GM19468 (cell line): Measurements from ENCODE around the gene HECTD3.
"Not testable (repeated sequence)": the region's sequence is repeated elsewhere in the genome, so short reads cannot be mapped to it uniquely, and the experiment has no call there.

ENCODE experiments used
- ATAC-seq: cut with Tn5 transposase; IDR thresholded peaks from one replicate; pipeline ENCODE4 v1.9.1; 2021; ENCODE audit warnings: mild to moderate bottlenecking, moderate library complexity, moderate number of reproducible peaks; ENCODE audit not compliant: unreplicated experiment; ENCODE audit errors: extremely low read depth

HECTD3 gene

DNA sequence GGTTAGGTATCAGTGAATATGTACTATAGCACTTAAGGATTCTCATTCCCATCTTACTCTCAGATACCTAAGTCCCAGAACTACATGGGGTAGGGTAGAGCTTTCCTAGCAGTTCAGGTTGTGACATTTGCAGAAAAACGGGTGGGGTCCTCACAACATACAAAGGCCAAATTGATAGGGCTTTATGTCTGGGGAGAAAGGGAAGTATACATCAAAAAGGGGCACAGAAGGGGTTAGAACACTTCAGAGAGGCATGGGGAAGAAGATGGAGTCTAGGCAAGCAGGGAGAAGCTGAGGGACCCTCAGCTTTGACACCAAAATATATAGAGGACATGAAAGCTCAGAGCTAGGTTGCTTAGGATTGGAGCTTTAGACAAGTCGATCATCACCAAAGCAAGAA, 4.6 kb upstream of the HECTD3 start:
- no peak for ATAC-seq

DNA sequence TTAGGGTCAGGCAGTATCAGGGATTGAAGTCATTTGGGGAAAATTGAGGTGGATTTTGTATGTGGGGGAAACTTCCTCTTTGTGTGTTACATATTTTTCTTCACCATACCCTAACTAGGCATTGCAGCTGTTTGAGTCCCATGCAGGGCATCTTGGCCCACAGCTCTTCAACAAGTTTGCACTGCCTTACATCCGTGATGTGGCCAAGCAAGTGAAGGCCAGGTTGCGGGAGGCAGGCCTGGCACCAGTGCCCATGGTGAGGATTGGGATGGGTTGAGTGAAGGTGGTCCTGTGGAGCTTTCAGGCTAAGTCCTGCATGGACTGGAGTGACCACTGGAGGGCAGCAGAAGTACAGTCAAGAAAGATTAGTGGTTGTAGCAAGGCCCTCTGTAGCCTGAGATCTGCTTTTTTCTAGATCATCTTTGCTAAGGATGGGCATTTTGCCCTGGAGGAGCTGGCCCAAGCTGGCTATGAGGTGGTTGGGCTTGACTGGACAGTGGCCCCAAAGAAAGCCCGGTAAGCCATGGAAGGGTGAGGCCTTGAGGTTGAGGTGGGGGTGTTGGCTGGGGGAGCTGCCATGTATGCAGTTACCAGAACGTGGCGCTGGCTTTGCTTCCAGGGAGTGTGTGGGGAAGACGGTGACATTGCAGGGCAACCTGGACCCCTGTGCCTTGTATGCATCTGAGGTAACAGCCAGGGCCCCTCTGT, 3.4 kb upstream of the HECTD3 start:
- ATAC-seq: no peak

DNA sequence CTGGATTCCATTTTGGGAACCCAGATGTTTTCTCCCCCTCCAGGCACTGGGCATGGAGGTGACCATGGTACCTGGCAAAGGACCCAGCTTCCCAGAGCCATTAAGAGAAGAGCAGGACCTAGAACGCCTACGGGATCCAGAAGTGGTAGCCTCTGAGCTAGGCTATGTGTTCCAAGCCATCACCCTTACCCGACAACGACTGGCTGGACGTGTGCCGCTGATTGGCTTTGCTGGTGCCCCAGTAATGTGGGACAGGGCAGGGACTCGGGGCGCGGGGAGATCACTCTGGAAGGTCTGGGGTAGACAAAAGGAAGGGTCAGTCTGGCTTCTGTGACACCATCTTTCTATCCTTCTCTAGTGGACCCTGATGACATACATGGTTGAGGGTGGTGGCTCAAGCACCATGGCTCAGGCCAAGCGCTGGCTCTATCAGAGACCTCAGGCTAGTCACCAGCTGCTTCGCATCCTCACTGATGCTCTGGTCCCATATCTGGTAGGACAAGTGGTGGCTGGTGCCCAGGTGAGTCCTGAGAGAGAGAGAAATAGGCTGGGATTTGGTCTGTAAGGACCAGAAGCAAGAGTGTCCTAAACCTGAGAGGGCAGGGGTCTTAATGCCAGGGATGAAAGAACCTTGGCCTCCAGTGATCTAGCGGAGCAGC, 2.6 kb upstream of the HECTD3 start:
- no peak for ATAC-seq

DNA sequence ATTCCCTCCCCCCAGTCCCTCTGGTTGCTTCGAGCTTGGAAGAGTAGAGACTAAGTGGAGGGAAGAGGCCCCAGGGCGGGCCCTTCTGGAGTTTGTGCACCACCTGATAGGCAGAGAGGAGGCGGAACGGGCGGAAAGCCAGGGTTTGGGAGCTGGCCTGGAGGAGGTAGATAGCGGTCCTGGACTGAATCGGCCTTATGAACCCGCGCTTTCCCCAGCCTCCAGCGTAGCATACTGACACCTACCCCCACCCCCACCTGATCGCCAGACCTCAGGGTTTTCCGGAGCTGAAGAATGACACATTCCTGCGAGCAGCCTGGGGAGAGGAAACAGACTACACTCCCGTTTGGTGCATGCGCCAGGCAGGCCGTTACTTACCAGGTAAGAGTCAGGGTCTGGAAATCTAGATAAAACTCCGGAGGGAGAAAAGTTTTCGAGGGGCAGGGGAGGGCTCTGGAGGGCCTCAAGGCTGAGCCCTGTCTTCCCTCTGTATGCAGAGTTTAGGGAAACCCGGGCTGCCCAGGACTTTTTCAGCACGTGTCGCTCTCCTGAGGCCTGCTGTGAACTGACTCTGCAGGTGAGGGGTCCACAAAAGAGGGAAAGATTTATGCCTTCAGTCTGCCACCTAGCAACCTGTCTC, 1.6 kb upstream of the HECTD3 start:
- ATAC-seq: no peak

DNA sequence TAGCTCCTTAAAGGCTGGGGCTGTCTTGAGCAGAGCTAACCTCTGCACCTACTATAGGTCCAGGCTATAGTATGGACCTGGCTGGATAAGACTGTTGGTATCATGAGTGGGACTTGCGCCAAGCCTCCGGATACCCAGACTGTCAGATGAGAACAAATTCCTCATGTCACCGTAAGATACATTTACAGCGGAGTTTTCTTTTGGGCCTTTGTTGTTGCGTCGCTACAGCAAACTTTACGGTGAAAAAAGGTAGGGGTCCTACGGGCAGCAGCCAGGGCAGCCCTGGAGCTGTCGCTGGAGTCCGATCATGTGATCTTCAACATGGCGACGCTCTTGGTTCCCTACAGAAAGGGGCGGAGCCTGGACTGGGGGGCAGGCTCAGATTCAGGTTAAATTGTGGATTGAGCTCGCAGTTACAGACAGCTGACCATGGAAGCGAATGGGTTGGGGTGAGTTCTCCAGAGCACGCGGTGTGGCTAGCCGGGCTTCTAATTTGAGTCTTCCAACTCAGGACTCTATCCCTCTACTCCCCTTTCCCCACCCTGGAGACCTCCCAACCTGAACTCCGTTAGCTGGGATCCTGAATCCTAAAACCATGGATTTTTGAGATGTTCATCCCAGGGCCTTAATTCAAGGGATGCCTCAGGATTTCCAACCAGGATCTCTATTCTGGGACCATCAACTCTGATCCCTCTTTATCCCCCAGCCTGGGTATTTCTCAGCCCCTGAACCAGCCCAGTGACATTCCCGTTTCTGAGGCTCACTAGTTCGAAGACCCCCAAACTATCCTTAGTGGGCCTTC, 914 bp upstream of the HECTD3 start, which contains the start of gene UROD:
Gene UROD, plus strand, starts transcription at position 418 of the 802 bp plus-strand sequence. Its CDS starts 12 bp downstream, at position 430.
- no peak for ATAC-seq

DNA sequence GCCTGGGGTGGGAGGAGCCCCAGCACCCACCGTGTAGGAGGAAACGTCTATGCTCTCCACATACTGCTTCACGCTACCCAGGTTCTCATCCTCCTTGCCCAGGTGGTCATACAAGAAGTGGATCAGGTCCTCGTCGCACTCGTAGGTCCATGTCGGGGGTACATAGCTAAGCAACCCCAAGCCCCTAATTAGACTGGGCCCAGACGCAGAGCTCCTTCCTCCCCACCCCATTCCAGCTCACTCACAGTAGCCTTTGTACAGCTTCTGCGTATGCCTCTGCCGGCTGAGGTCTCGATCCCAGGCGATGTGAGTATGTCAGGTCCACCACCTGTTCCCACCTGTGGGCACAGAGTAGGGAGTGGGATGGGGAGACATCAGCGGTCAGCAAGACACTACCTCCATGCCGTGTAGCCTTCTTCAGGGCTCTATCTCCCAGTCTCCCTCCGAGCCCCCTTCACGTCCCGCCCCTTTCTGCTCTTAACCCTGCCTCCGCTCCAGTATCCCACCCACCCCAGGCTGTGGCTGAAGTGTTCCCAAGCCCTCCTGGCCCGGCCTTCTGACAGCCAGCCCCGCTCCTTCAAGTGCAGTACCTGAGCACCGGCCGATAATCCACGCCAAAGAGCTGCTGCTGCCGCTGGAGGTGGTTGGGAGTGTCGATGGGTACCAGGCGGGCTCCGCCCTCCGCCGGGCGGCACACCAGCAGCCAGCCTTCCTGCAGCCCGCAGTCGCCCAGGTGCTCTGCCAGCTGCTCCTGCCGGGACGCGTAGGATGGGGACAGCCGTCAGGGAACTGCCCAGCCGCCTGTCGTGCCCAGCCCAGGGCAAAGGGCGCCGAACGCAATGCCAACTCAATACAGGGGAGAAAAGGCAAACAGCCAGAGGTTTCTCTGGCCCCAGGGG, 919 bp downstream of the HECTD3 start:
- ATAC-seq: no peak

DNA sequence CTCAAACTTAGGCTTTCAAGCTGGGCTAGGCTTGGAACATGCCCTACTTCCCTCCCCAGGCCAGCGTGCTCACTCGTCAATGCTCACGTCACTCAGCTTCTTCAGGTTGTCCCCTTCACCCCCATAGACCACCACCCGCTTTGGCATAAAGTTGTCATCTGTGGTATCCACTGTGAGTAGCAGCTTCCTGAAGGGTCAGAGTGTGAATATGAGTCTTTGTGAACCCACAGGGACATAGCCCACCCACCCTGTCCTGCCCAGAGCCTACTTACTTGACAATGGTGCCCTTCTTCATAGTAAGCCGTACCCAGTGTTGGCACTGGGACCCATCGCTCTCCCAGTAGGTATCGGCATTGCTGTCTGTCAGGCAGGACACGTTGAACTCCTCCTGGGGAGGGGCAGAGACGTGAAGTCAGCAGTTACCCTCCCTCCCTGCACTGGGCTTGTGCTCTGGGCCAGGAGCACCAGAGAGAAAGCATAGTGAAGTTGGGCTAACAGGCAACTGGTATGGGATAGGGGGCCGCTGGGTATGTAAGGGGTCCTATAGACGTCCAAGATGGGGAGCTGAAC, 1.7 kb downstream of the HECTD3 start:
- no peak for ATAC-seq

DNA sequence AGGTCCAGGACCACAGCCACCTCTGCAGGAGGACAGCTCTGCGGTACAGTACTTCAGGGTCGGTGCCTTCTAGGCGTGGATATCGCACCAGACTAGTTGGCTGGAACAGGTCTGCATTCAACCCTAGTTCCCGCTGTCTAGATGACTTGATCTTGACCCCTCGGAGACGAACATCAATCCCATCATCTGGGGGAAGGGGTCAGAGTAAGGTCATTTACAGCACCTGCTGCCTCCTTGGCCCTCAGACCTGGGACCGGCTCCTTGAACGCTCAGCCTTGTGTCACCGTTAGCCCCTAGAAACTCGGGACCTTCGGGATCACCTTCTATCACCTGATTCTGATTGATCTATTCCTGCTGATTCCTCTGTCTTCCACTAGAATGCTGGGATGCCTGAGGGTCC, 2.6 kb downstream of the HECTD3 start:
- no peak for ATAC-seq

DNA sequence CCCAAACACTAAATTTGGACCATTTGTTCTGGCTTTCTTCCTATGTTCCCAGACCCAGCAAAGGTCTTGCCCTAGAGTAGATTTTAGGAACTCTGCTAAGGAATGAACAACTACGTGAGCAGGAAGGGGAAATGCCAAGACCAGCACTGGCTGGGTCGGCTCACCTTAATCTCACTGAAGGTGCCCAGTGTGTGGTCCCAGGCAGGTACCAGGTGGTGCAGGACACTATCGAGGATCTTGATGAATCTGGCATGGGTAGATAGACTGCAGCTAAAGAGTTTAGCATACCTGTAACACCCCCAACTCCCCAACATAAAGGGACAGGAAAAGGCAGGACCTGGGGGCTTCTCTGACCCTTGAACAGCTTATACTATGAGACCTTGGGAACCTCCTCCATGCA, 3.0 kb downstream of the HECTD3 start:
- ATAC-seq: no peak

DNA sequence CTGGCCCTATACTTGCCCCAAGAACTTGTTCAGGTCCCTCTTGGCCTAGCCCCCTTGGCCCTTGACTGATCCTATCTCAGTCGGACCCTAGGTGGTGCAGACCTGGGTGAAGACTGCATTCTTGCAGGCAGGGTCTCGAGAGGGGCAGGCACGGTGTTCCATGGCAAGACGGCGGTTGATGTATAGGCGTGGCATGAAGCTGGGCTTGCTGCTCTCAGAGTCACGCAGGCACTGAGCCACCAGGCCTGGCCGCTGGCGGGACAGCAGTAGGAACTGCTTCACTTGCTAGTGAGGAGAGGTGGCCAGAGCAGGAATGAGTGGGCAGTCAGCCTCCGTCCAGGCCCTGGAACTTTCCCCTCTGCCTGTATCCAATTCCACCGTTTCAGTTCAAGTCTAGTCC, 3.8 kb downstream of the HECTD3 start:
- ATAC-seq: no peak

DNA sequence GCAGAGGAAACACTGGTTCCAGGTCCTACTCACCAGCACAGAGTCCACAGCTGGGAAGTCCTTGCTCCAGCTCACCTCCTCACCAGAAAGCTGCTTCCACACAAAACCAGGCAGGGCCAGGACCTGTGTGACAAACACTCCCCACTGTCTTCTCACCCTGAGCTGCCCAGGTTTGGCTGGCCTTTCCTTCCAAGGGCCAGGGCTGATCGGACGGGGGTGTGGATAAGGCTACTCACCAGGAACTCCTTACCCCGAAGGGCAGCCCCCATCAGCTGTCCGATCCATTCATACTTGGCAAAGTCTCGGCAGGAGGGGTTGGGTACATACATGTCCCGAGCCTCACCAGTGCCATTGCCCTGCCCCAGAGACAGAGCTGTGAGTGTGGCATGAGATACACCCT, 5.4 kb downstream of the HECTD3 start:
- no peak for ATAC-seq

DNA sequence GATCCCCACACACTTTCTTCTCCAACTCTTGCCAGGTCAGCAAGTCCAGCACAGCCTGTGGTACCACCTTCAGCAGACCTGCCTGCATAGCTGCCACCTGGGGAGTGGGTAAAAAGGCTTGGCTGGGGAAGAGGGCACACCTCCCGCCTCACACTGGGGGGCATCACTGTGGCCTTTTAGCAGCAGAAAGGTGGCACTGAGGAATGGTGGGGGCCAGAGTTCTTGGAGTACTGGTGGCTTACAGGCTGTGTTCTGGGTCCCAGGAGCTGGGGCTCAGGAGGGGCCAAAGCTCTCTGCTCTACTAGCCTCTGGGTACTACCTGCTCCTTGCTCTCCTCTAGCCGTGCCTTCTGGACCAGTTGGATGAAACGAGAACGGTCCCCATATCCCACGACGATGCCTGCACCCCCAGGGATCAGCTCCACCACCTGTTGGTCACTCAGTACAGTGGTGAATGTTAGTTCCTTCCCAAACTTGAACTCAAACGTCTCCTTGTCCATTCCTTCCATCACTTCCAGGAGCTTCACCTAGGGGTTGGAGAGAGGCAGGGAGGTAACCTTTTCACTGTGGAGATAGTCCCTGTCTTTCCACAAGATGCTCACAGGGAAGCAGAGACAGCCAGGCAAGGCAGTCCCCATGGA, 6.7 kb downstream of the HECTD3 start:
- ATAC-seq: no peak

DNA sequence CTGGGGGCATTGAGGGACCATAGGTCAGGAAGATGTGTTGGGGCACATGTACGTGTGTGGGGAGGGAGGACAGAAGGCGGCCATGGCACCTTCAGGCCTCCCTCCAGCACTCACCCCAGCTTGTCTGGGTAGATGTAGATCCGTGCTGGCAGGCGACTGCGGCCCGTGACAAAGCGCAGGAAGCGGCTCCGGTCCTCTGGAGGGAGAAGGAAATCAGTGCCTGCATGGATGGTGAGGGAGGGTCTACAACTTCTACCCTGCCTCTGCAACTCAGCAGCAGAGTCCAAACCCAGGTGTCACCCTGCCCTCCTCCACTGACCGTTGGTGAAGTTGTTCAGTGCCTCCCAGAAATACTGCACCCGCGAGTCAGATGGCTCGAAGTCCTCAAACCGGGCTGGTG, 7.4 kb downstream of the HECTD3 start:
- ATAC-seq: no peak

DNA sequence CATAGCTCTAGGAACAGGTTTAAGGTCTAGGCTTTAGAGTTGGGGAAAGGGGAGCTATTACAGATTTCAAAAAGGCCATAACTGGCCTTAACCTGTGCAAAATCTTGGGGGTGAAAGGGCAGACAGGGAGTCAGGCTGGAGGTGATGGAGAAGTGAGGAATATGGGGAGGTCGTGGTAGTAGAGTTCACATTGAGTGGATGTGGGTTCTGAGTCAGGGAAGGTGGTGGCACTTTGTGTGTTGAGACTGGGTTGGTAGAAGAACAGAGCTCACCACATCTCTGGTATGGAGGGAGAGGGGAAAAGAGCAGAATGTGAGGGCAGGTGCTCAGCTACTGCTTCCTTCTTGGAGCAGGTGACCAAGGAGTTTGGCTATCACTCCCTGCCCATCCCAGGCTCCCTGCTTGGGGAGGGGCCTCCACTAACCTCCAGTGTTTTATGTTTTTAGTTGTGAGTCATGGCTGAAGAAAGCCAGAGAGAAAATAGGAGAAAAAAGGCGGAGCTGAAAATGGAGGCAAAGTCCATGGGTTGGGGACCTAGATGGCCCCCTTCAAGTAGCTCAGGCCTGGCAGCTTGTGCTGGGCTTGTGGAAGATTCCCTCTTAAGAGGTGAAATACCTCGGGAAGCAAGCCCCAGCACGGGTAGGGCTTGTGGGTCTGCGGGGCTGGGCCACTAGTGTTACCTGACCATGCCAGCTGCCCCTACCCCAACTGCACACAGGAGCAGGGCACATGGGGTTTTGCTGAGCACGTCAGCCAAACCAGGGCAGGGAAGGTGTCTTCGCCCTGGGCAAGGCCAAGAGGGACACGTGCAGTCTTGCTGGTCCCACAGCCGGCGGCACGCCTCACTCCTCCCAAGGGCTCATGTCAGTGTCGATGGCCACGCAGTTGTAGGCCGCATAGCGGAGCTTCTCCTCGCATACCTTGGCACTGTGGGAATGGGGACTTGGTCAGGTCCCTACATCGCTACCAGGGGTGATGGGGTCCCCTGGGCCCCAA, 8.2 kb downstream of the HECTD3 start:
- no peak for ATAC-seq

DNA sequence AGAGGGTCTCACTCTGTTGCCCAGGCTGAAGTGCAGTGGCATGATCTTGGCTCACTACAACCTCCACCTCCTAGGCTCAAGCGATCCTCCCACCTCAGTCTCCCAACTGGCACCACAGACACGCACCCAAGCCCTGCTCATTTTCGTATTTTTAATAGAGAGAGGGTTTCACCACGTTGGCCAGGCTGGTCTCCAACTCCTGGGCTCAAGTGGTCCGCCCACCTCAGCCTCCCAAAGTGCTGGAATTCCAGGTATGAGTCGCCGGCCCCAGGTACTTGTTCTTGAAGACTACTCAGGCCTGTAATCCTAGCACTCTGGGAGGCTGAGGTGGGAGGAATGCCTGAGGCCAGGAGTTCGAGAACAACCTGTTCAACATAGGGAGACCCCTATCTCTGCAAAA, 9.5 kb downstream of the HECTD3 start:
- not testable (repeated sequence) for ATAC-seq

DNA sequence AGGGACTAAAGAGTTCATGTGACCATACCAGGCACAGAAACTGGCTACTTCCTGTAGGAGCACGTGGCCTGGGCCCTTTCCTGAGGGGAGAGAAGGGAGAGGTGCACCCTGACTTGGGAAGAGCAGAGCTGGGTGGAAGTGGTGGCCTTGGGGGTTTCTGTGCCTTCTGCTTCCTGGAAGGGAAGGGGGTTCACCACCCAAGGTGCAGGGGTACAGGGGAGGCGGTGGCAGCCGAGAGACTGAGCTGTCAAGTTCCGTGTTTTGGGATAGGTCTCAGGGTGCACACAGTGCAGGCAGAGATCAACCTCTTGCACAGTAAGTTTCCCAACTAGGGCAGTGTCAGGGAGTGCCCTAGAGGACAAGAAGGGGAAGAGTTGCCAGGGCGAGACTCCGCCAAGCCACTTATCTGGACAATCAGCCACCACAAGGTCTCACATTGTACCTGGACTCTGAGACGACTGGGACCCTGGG, 10.1 kb downstream of the HECTD3 start:
- ATAC-seq: no peak

DNA sequence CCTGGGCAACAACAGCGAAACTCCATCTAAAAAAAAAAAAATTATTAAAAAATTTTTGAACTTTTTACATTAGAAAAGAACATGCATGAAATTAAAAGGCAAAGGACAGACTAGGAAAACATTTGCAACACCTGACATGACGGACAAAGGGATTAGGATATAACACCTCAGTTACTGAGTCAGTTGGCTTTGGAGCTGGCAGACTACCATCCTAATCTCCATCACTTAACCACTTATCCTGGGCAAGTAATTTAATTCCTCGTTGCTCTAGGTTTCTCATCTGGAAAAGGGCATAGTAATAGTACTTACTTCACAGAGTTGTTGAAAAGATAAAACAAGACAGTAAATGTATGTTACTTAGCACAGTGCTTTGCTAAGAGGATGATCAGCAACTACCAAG, 11.9 kb downstream of the HECTD3 start:
- ATAC-seq: no peak
